HepG2 (cell line): Measurements from ENCODE around the gene GRHL1. TPM values are rescaled to one million over a fixed set of nuclear protein-coding genes. Genes with fewer than 3 reads are reported as not detected.

Experiments used
- CTCF ChIP-seq: sonication (generic); formaldehyde crosslinking; IDR thresholded peaks from 2 replicates; pipeline ENCODE4 v1.5.0; 2020; ENCODE audit warnings: mild to moderate bottlenecking, missing genetic modification reagents, moderate library complexity
- IRF2 ChIP-seq: IDR thresholded peaks from 2 replicates; pipeline ENCODE4 v1.6.1; 2018; ENCODE audit warnings: missing genetic modification reagents, missing compliant biosample characterization
- IRX3 ChIP-seq: sonication (generic); formaldehyde crosslinking; IDR thresholded peaks from 2 replicates; pipeline ENCODE4 v1.8.1; 2023; ENCODE audit warnings: mild to moderate bottlenecking, low read depth, missing genetic modification reagents, borderline replicate concordance
- MAFK ChIP-seq, 2 experiments: IDR thresholded peaks in 1 of 2; conservative IDR thresholded peaks in 1 of 2; 2 replicates each; pipeline ENCODE4 v1.6.1; 2011; ENCODE audit warnings: improper control_type of control experiment in 2 of 2, low read length in 2 of 2
- MAX ChIP-seq: IDR thresholded peaks from 2 replicates; pipeline ENCODE4 v1.6.1; 2012; ENCODE audit warnings: inconsistent platforms
- MEF2D ChIP-seq: sonication (generic); formaldehyde crosslinking; IDR thresholded peaks from 2 replicates; pipeline ENCODE4 v1.5.1; 2020; ENCODE audit warnings: mild to moderate bottlenecking, missing genetic modification reagents
- PCBP1 ChIP-seq: fragments of 200-400 bp; formaldehyde crosslinking; IDR thresholded peaks from 2 replicates; pipeline ENCODE4 v1.6.1; 2017; ENCODE audit warnings: mild to moderate bottlenecking, low read depth, low read length, borderline replicate concordance
- STAT6 ChIP-seq: sonication (generic); formaldehyde crosslinking; IDR thresholded peaks from 2 replicates; pipeline ENCODE4 v1.4.0; 2020; ENCODE audit warnings: missing genetic modification reagents, mild to moderate bottlenecking, borderline replicate concordance
- UBTF ChIP-seq: sonication (generic); formaldehyde crosslinking; IDR thresholded peaks from 2 replicates; pipeline ENCODE4 v1.4.0; 2020; ENCODE audit warnings: mild to moderate bottlenecking, missing genetic modification reagents
- ZBTB26 ChIP-seq: IDR thresholded peaks from 2 replicates; pipeline ENCODE4 v1.6.1; 2016; ENCODE audit warnings: missing compliant biosample characterization, missing genetic modification reagents, borderline replicate concordance
- ZNF274 ChIP-seq: sonication (generic); formaldehyde crosslinking; IDR thresholded peaks from 2 replicates; pipeline ENCODE4 v1.5.1; 2020; ENCODE audit warnings: mild to moderate bottlenecking, missing genetic modification reagents
- ZNF615 ChIP-seq: sonication (generic); formaldehyde crosslinking; IDR thresholded peaks from 2 replicates; pipeline ENCODE4 v1.5.0; 2020; ENCODE audit warnings: mild to moderate bottlenecking, missing genetic modification reagents, borderline replicate concordance
- ZNF780A ChIP-seq: sonication (generic); formaldehyde crosslinking; IDR thresholded peaks from 2 replicates; pipeline ENCODE4 v1.8.0; 2022; ENCODE audit warnings: mild to moderate bottlenecking, missing genetic modification reagents, moderate library complexity
- ZNF891 ChIP-seq: sonication (generic); formaldehyde crosslinking; IDR thresholded peaks from 2 replicates; pipeline ENCODE4 v1.5.0; 2020; ENCODE audit warnings: mild to moderate bottlenecking, missing genetic modification reagents
- polyA plus RNA-seq, 8 experiments: library from polyadenylated mRNA; depleted of rRNA in 3 of 8; stranded (reverse) in 7 of 8; unstranded in 1 of 8; fragments of >200 nt; fragmentation: Illumina TruSeq in 4 of 8; extraction: Trizol in 4 of 8; gene quantifications; 2 replicates each; pipeline versions ENCODE4 v1.2.1 to v1.2.3, GENCODE V29; 2011 to 2016; ENCODE audit warnings: low read depth in 4 of 8, missing spikeins in 1 of 8, mixed read lengths in 1 of 8; ENCODE audit not compliant: insufficient read depth in 1 of 8
- total RNA-seq, 5 experiments: library from RNA; depleted of rRNA; stranded (reverse); fragments of >200 nt; fragmentation: Illumina TruSeq; extraction: Trizol; gene quantifications; 2 replicates each; pipeline ENCODE4 v1.2.3, GENCODE V29; 2016; ENCODE audit warnings: low read depth in 1 of 5

GRHL1 gene
- total and polyA plus RNA-seq, 2 of the 13 experiments (the other 11 are each of a cell fraction or from before 2014, with no cell fraction given): 9.3 to 12.0 TPM

- 0 out of 2 replicates have a peak, but pooled peaks have one; percentile 2 for TF ChIP-seq UBTF (CRISPR knock-in tag)
- no peak for TF ChIP-seq ZNF615
- TF ChIP-seq MAX: no peak
- peak; percentile 53; the same call in 1 of the 2 replicates for TF ChIP-seq ZBTB26 (CRISPR knock-in tag)
- no peak for TF ChIP-seq MEF2D (CRISPR knock-in tag)
- no peak for TF ChIP-seq STAT6
- TF ChIP-seq CTCF (CRISPR knock-in tag): peak; percentile 59
- no peak for TF ChIP-seq ZNF891
- peak; percentile 89 to 93 for TF ChIP-seq MAFK (conservative IDR thresholded peaks at IDR 0.05 in 1 of 2, IDR thresholded peaks at IDR 0.05 in 1 of 2; ENCODE audit: low read length in 2 of 2)
- no peak for TF ChIP-seq IRF2
- no peak for TF ChIP-seq IRX3 (CRISPR knock-in tag)
- TF ChIP-seq ZNF274 (CRISPR knock-in tag): no peak
- TF ChIP-seq PCBP1: no peak
- TF ChIP-seq ZNF780A (CRISPR knock-in tag): no peak
These were observed 84.8 kb downstream of the GRHL1 start (continued) for GRCh38 chr2:10036095-10036884.
